GM12878 (cell line): ENCODE results near the gene PKD2. TPM values are rescaled to one million over a fixed set of nuclear protein-coding genes. Genes with fewer than 3 reads are reported as not detected.

Experiments used
- ATAC-seq: fragments of 200-7000 bp; cut with Tn5 transposase; 3 replicates; pipeline ENCODE4 v1.9.1; 2020; ENCODE audit warnings: mild to moderate bottlenecking, moderate library complexity
- BruUV-seq: library from RNA; stranded (reverse); fragments of 400-500 nt; replicated peaks from 2 replicates; lab custom pipeline; 2021; lab: Mats Ljungman, UMichigan
- CTCF ChIA-PET: fragments of 300-600 bp; sonication (Branson Sonifier 250); formaldehyde crosslinking; extraction: SDS; loops from one replicate; lab custom pipeline; 2021; ENCODE audit warnings: inconsistent platforms; lab: Yijun Ruan, JAX
- POLR2A ChIA-PET: fragments of 350-600 bp; formaldehyde crosslinking; extraction: SDS; loops from one replicate; lab custom pipeline; 2021; ENCODE audit warnings: inconsistent platforms; lab: Charles Lee
- RAD21 ChIA-PET: fragments of 300-600 bp; sonication (Branson Sonifier 250); formaldehyde crosslinking; loops from one replicate; lab custom pipeline; 2023; ENCODE audit warnings: antibody characterized with exemption; ENCODE audit not compliant: unreplicated experiment; lab: Charles Lee
- SMC1A ChIA-PET: fragments of 300-600 bp; sonication (Branson Sonifier 250); formaldehyde crosslinking; loops from one replicate; lab custom pipeline; 2023; ENCODE audit not compliant: unreplicated experiment, uncharacterized antibody; lab: Charles Lee
- DNase-seq: peaks from one replicate; pipeline ENCODE4 v3.0.0-alpha.2; 2011; ENCODE audit warnings: low read depth, low spot score
- FAIRE-seq: peaks from 3 replicates; lab custom pipeline; 2011; peaks lifted over from hg19 to GRCh38; lab: Jason Lieb, UNC
- H2AFZ ChIP-seq: 2 replicates; pipeline ENCODE4 v1.6.0; 2011; ENCODE audit warnings: low read depth, low read length, control low read depth; ENCODE audit not compliant: control insufficient read depth
- H3K27ac ChIP-seq: 2 replicates; pipeline ENCODE4 v1.5.1; 2011; ENCODE audit warnings: control low read depth; ENCODE audit not compliant: control insufficient read depth, insufficient read depth
- H3K27me3 ChIP-seq, 2 experiments: replicated peaks in 1 of 2; 2 replicates each; pipeline versions ENCODE4 v1.6.0 to v1.6.1; 2011; ENCODE audit warnings: low read length in 1 of 2; ENCODE audit not compliant: control insufficient read depth in 2 of 2, insufficient read depth in 2 of 2
- H3K36me3 ChIP-seq, 2 experiments: 2 replicates each; pipeline ENCODE4 v1.5.1; 2011; ENCODE audit warnings: low read length in 1 of 2; ENCODE audit not compliant: control insufficient read depth in 2 of 2, insufficient read depth in 2 of 2
- H3K4me1 ChIP-seq: 2 replicates; pipeline ENCODE4 v1.6.1; 2011; ENCODE audit warnings: mild to moderate bottlenecking, low read length, moderate library complexity, mixed read lengths; ENCODE audit not compliant: control insufficient read depth, insufficient read depth
- H3K4me2 ChIP-seq: 2 replicates; pipeline ENCODE4 v1.6.0; 2011; ENCODE audit warnings: control low read depth; ENCODE audit not compliant: control insufficient read depth, insufficient read depth
- H3K4me3 ChIP-seq: fragments of 200-600 bp; sonication (generic); 2 replicates; pipeline ENCODE4 v1.5.1; 2016
- H3K79me2 ChIP-seq: 2 replicates; pipeline ENCODE4 v1.6.0; 2011; ENCODE audit warnings: low read length; ENCODE audit not compliant: control insufficient read depth, insufficient read depth
- H3K9ac ChIP-seq: 2 replicates; pipeline ENCODE4 v1.8.0; 2011; ENCODE audit warnings: low read length, control low read depth, mixed read lengths; ENCODE audit not compliant: control insufficient read depth, insufficient read depth
- H3K9me3 ChIP-seq: replicated peaks from 3 replicates; pipeline ENCODE4 v1.5.1; 2011; ENCODE audit warnings: mild to moderate bottlenecking, low read length; ENCODE audit not compliant: control insufficient read depth, insufficient read depth
- H4K20me1 ChIP-seq: 2 replicates; pipeline ENCODE4 v1.6.0; 2011; ENCODE audit not compliant: control insufficient read depth, insufficient read depth
- CEBPB ChIP-seq, 2 experiments: fragments of 150-350 bp in 1 of 2; IDR thresholded peaks; 2 replicates each; pipeline ENCODE4 v1.6.1; 2012 to 2014; ENCODE audit warnings: low read depth in 2 of 2, low read length in 2 of 2, borderline replicate concordance in 1 of 2, inconsistent platforms in 1 of 2
- JUND ChIP-seq: IDR thresholded peaks from 2 replicates; pipeline ENCODE4 v1.6.1; 2012; ENCODE audit warnings: low read depth, mild to moderate bottlenecking, low read length, improper control_type of control experiment, moderate library complexity
- RAD21 ChIP-seq: IDR thresholded peaks from 2 replicates; pipeline ENCODE4 v1.6.1; 2011; ENCODE audit warnings: mild to moderate bottlenecking, low read depth, low read length, moderate library complexity; ENCODE audit not compliant: insufficient read depth
- SMC3 ChIP-seq: IDR thresholded peaks from 2 replicates; pipeline ENCODE4 v1.6.1; 2011; ENCODE audit warnings: low read length, improper control_type of control experiment, borderline replicate concordance
- YY1 ChIP-seq: IDR thresholded peaks from 2 replicates; pipeline ENCODE4 v1.6.1; 2011; ENCODE audit warnings: low read depth, mild to moderate bottlenecking, low read length
- ZNF384 ChIP-seq: IDR thresholded peaks from 2 replicates; pipeline ENCODE4 v1.6.1; 2012; ENCODE audit warnings: low read depth, mild to moderate bottlenecking, low read length, improper control_type of control experiment, borderline replicate concordance
- in situ Hi-C: fragments of 300-500 bp; cut with MboI; formaldehyde crosslinking; loops from 9 replicates; pipeline ENCODE4 v1.14.3; 2018; ENCODE audit warnings: mixed read lengths
- intact Hi-C: fragments of 100-400 bp; cut with micrococcal nuclease; formaldehyde crosslinking; loops from one replicate; pipeline ENCODE4 v1.14.2; 2022; ENCODE audit not compliant: unreplicated experiment
- polyA plus RNA-seq, 11 experiments: library from polyadenylated mRNA; depleted of rRNA in 4 of 11; unstranded in 6 of 11; stranded (reverse) in 5 of 11; fragments of >200 nt; fragmentation: Nextera tagmentation in 4 of 11; fragmentation: Illumina TruSeq in 1 of 11; extraction: Ambion mirVana in 4 of 11; extraction: Trizol in 1 of 11; gene quantifications; 1 replicate in 1 of 11; 2 replicates in 10 of 11; pipeline versions ENCODE4 v1.2.1 to v1.2.3, GENCODE V29; 2011 to 2016; ENCODE audit warnings: inconsistent platforms in 2 of 11, missing spikeins in 2 of 11, low read depth in 1 of 11
- total RNA-seq, 4 experiments: library from RNA; depleted of rRNA in 3 of 4; stranded (reverse); fragments of >200 nt in 3 of 4; fragmentation: Illumina TruSeq in 1 of 4; extraction: Trizol in 1 of 4; gene quantifications; 2 replicates each; pipeline versions ENCODE4 v1.2.1 to v1.2.3, GENCODE V29; 2013 to 2021
- TF ChIP-seq, protein P1 (sequence below), 3 experiments: IDR thresholded peaks in 2 of 3; conservative IDR thresholded peaks in 1 of 3; 2 replicates each; pipeline ENCODE4 v1.5.1; 2011; ENCODE audit warnings: low read depth in 3 of 3, low read length in 3 of 3, mild to moderate bottlenecking in 3 of 3, control low read depth in 2 of 3, moderate library complexity in 2 of 3, inconsistent platforms in 1 of 3, mixed read lengths in 1 of 3; ENCODE audit not compliant: control insufficient read depth in 2 of 3, insufficient read depth in 1 of 3; ENCODE audit errors: extremely low read depth in 1 of 3
- TF ChIP-seq, protein P2 (sequence below): fragments of 150-350 bp; IDR thresholded peaks from 2 replicates; pipeline ENCODE4 v1.6.1; 2014; ENCODE audit warnings: mild to moderate bottlenecking, low read depth, low read length

The PKD2 gene
- total and polyA plus RNA-seq, 10 of the 15 experiments (the other 5 are each of a cell fraction or from before 2014, with no cell fraction given), result 2.0 to 13.8 (median 8.4) TPM

DNA sequence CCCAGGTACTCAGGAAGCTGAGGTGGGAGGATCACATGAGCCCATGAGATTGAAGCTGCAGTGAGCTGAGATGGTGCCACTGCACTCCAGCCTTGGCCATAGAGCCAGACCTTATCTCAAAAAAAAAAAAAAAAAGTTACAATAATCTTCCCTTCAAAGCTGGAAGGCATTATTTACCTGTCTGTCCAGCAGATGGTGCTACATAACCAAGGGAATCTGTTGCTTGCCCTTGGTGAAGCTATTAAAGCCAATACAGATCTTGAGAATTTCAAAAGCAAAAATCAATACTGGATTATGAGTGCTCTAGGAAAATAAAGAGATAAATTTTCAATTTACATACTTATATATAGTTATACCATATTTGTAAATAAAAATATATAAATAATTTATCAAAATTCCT is 25.9 kb downstream of the PKD2 start:
- Histone ChIP-seq H3K36me3 (no peaks in the 10 kb centered on the region; a peak in 1 of 4 replicates), H3K27me3 (no peaks in the 10 kb centered on the region), H3K4me3 (no peak overlapping the region), H3K4me2 (no peak overlapping the region), H4K20me1 (no peaks in the 10 kb centered on the region), H2AFZ (no peak overlapping the region), H3K9ac (no peak overlapping the region), H3K9me3 (no peaks in the 10 kb centered on the region), H3K27ac (no peak overlapping the region), H3K79me2 (no peaks in the 10 kb centered on the region), H3K4me1 (no peaks in the 10 kb centered on the region)
- ChIA-PET POLR2A (no interaction called here), SMC1A (interaction anchor here (0.5 to 1.7 kb wide), 16 partner anchors 10 to 1109 kb away, joined by 3 to 25 read pairs (median 3); no protein-coding TSS in a partner anchor), CTCF (interaction anchor here (0.6 to 5.2 kb wide), 28 partner anchors 10 to 840 kb away, joined by 3 to 159 read pairs (median 4); partner anchors contain the start of gene PYURF), RAD21 (interaction anchor here (0.7 to 1.7 kb wide), 21 partner anchors 11 to 763 kb away, joined by 3 to 41 read pairs (median 4); no protein-coding TSS in a partner anchor)
- ATAC-seq, result peak; percentile 87
- DNase-seq, result no peak
- in situ Hi-C loops (loop anchor here (5.0 kb wide), 2 partner anchors 179 to 484 kb away; no protein-coding TSS in a partner anchor), intact Hi-C loops (loop anchor here (1.0 to 10.0 kb wide), 4 partner anchors 179 to 1111 kb away; no protein-coding TSS in a partner anchor)
- BruUV-seq, result no TSS peak
- TF ChIP-seq CEBPB (IDR thresholded peaks at IDR 0.05; ENCODE audit: borderline replicate concordance in 1 of 2, low read depth in 2 of 2, low read length in 2 of 2) (no peak), JUND (no peak), RAD21 (peak; percentile 78), SMC3 (peak; percentile 64; the same call in 1 of the 2 replicates), ZNF384 (peak; percentile 82), YY1 (0 out of 2 replicates have a peak, but pooled peaks have one; percentile 22)
- TF ChIP-seq, protein P1, sequence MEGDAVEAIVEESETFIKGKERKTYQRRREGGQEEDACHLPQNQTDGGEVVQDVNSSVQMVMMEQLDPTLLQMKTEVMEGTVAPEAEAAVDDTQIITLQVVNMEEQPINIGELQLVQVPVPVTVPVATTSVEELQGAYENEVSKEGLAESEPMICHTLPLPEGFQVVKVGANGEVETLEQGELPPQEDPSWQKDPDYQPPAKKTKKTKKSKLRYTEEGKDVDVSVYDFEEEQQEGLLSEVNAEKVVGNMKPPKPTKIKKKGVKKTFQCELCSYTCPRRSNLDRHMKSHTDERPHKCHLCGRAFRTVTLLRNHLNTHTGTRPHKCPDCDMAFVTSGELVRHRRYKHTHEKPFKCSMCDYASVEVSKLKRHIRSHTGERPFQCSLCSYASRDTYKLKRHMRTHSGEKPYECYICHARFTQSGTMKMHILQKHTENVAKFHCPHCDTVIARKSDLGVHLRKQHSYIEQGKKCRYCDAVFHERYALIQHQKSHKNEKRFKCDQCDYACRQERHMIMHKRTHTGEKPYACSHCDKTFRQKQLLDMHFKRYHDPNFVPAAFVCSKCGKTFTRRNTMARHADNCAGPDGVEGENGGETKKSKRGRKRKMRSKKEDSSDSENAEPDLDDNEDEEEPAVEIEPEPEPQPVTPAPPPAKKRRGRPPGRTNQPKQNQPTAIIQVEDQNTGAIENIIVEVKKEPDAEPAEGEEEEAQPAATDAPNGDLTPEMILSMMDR (IDR thresholded peaks at IDR 0.05 in 2 of 3, conservative IDR thresholded peaks at IDR 0.05 in 1 of 3; ENCODE audit: control insufficient read depth in 2 of 3, extremely low read depth in 1 of 3, insufficient read depth in 1 of 3, low read depth in 3 of 3, low read length in 3 of 3), result peak; percentile 51 to 66 (median 64)
- TF ChIP-seq, protein P2, sequence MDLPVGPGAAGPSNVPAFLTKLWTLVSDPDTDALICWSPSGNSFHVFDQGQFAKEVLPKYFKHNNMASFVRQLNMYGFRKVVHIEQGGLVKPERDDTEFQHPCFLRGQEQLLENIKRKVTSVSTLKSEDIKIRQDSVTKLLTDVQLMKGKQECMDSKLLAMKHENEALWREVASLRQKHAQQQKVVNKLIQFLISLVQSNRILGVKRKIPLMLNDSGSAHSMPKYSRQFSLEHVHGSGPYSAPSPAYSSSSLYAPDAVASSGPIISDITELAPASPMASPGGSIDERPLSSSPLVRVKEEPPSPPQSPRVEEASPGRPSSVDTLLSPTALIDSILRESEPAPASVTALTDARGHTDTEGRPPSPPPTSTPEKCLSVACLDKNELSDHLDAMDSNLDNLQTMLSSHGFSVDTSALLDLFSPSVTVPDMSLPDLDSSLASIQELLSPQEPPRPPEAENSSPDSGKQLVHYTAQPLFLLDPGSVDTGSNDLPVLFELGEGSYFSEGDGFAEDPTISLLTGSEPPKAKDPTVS, result no peak
- peak; percentile 84 for FAIRE-seq
